ENCODE data around the gene MME.
"Not testable (repeated sequence)": the region's sequence is repeated elsewhere in the genome, so short reads cannot be mapped to it uniquely, and the experiment has no call there.

Gene MME

GRCh38 chr3:155193868-155194267, 113.7 kb downstream of the MME start:
- DNase-seq (ENCODE audit: low read depth), result no peak

- no peak for DNase-seq (ENCODE audit: low read depth)
Observed at GRCh38 chr3:155194973-155195957, 115.1 kb downstream of the MME start.

- DNase-seq (ENCODE audit: low read depth), result no peak
Observed at GRCh38 chr3:155196131-155197021, 116.3 kb downstream of the MME start.

- DNase-seq (ENCODE audit: low read depth), result no peak
Observed at GRCh38 chr3:155197786-155198185, 117.7 kb downstream of the MME start.

- DNase-seq (ENCODE audit: low read depth), result no peak
Observed at GRCh38 chr3:155202626-155203025, 122.5 kb downstream of the MME start.

GRCh38 chr3:155204851-155205250, 124.7 kb downstream of the MME start:
- DNase-seq (ENCODE audit: low read depth), result no peak

- no peak for DNase-seq (ENCODE audit: low read depth)
Observed at GRCh38 chr3:155208183-155208800, 128.2 kb downstream of the MME start.

- DNase-seq (ENCODE audit: low read depth), result no peak
Observed at GRCh38 chr3:155210736-155211135, 130.6 kb downstream of the MME start.

- no peak for DNase-seq (ENCODE audit: low read depth)
Observed at GRCh38 chr3:155211266-155211665, 131.1 kb downstream of the MME start.

GRCh38 chr3:155211940-155212339, 131.8 kb downstream of the MME start:
- no peak for DNase-seq (ENCODE audit: low read depth)

GRCh38 chr3:155216007-155216406, 135.9 kb downstream of the MME start:
- not testable (repeated sequence) for DNase-seq (ENCODE audit: low read depth)

- no peak for DNase-seq (ENCODE audit: low read depth)
Observed at GRCh38 chr3:155217591-155217990, 137.5 kb downstream of the MME start.

- no peak for DNase-seq (ENCODE audit: low read depth)
Observed at GRCh38 chr3:155218462-155218861, 138.3 kb downstream of the MME start.

GRCh38 chr3:155219106-155219505, 139.0 kb downstream of the MME start:
- DNase-seq (ENCODE audit: low read depth), result no peak

- DNase-seq (ENCODE audit: low read depth), result no peak
Observed at GRCh38 chr3:155225417-155225816, 145.3 kb downstream of the MME start.

GRCh38 chr3:155227141-155227540, 147.0 kb downstream of the MME start:
- no peak for DNase-seq (ENCODE audit: low read depth)

GRCh38 chr3:155228676-155229075, 148.6 kb downstream of the MME start:
- DNase-seq (ENCODE audit: low read depth), result no peak

- no peak for DNase-seq (ENCODE audit: low read depth)
Observed at GRCh38 chr3:155229086-155229485, 149.0 kb downstream of the MME start.

- no peak for DNase-seq (ENCODE audit: low read depth)
Observed at GRCh38 chr3:155230382-155230781, 150.3 kb downstream of the MME start.

- no peak for DNase-seq (ENCODE audit: low read depth)
Observed at GRCh38 chr3:155231792-155232191, 151.7 kb downstream of the MME start.

- DNase-seq (ENCODE audit: low read depth), result no peak
Observed at GRCh38 chr3:155232605-155233004, 152.5 kb downstream of the MME start.

GRCh38 chr3:155233213-155233612, 153.1 kb downstream of the MME start:
- no peak for DNase-seq (ENCODE audit: low read depth)

Measured in activated T-cell treated with anti-CD3 and anti-CD28 coated beads for 24 hours (primary cell).